ENCODE data around the gene HESX1.

Gene HESX1

GRCh38 chr3:57166660-57167059, 33.1 kb downstream of the HESX1 start:
- no peak for DNase-seq

GRCh38 chr3:57165641-57166040, 34.1 kb downstream of the HESX1 start:
- DNase-seq: no peak

DNA sequence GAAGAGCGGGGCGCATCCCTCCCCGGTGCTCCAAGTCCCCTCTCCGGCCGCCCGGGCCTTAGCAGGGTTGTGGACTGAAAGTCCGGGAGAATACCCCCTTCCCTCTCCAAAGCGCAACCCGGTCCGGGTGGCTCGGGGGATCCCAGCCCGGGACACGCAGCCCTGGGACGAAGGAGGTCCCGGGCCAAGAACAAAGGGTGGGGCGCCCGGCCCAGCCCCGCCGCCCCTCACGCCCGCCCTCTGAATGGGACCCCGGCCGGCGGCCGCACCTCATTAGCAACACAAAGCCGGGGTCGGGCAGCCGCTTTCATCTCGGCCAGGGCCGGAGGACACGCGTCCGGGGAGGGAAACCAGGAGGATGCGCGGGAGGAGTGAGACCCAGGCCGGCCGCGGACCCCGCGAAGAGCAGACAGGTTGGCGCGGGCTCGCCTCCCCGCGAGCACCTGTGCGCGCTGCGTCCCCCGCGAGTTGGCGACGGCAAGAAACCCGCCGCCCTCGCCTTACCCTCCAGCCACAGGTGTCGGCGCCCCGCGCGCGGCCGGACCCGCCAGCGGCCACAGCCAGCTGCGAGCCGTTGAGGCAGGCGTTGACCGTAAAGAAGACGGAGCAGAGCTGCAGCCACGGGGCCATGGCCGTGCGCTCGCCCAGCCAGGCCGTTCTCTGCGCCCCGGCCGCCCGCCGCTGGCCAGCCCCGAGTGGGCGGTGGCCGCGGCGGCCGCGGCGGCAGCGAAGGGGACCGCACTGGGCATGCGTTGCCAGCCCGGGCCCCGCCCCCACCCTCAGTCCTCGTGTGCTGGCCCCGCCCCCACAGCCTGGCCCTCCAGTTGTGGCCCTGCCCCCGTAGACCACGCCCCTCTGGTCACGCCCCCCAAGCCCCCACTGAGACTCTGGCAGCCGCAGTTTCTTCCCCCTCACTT, 34.9 kb downstream of the HESX1 start, which contains the start of gene IL17RD:
Gene IL17RD (minus strand): TSS at position 697 of the 917 bp plus-strand sequence. CDS start 67 bp downstream, at position 630.
- DNase-seq: peak in 2 of 4 experiments; percentile 14 to 23

DNA sequence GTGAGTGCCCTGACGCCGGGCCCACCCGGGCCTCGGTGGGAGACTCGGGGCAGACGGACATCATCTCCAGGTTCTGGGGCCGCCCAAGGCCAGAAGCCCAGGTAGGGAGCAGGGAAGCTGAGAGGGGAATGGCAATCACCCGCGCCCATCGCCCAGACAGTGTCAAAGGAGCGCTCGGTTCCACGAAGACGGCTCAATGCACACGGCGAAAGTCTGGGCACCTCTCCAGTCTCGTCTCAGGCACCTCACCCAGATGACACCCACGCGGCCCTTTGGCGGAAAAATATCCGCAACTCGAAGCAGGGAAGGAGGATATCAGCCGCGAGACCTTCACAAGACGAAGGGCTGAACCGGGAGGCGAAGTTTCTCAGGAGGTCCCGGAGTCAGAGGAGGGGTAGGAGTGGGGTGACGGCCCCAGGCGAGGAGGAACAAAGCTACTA, 35.5 kb downstream of the HESX1 start:
- peak in 1 of 4 experiments; percentile 3 for DNase-seq

- no peak for DNase-seq
These were observed 36.0 kb downstream of the HESX1 start for GRCh38 chr3:57163751-57164150.

DNA sequence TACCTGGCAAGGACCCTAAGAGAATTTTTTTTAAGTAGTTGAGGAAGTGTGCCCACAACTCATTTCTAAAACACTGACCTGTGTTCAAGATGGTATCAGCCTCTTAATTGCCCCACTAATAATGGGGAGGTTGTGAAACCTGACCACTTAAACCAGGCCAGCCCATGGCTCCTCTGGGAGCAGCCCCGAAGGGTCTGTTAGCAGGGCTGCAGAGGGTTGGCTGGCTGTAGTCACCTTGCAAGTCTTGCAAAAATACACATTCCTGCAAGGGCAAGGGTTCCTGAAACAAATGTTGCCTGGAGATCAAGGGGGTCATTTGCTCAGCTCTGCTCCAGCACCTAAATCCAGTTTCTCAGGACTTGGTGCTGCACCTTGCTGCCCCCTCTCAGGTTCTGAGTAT, 37.9 kb downstream of the HESX1 start:
- DNase-seq: no peak

DNA sequence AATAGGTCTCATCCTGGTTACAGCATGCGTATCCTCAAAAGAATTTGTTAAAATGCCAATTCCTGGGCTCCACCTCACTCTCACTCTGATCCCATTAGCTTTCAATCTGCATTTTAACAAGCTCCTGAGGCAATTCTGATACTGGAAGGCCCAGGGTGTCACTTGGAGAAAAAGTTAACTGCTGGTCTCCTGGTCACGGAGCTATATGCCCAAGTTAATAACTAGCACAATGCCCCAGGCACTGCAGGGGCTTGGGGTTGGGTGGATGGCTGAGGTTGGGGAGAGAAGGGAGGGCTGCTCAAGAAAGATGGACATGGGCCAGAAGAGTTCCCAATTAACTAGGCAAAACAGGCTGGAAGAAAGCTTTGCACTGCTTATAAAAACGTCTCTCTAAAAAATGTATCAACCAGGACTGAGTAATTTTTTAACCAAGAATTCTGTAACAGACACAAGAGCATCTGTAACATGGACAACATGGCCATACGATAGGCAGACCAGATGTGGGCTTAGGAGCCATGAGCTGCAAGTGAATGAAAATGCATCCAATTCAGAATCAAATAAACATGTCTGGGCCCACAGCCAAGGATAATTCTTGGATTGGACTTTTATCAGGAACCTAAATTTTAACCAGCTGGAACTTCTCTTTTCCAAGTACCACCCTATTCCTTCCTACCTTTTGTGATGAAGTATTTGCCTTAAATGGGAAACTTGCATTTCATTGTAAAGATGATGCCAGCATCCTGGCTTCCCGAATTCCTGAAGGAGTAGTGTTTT, 38.8 kb downstream of the HESX1 start:
- DNase-seq: no peak

DNA sequence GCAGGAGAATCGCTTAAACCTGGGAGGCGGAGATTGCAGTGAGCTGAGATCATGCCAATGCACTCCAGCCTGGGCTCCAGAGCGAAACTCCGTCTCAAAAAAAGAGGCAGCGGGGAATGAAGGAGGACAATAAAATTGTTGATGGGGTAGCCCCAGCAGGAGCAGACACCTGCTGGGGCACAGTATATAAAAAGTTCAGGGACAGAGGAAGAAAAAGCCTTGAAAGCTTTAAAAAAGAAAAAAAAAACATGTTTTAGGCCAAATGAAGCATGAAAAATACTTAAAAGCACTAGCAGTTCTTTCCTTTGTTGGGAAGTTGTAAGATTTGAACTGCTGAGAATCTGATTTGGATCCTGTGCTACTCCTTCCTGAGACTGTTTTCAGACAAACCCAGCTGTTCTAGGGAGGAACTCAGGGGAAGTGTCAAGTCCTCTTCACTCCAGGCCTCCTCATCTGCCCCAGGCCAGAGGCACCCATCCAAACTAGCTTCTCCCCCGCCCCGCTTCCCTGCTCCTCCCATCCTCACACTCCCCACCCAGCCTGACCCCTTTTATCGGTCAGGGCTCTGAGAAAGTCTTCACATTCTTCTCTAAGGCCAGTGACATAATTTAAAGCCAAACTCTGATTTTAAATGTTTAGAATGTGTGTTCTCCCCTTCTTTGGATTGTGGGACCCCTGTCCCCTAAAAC, 39.6 kb downstream of the HESX1 start:
- no peak for DNase-seq

DNA sequence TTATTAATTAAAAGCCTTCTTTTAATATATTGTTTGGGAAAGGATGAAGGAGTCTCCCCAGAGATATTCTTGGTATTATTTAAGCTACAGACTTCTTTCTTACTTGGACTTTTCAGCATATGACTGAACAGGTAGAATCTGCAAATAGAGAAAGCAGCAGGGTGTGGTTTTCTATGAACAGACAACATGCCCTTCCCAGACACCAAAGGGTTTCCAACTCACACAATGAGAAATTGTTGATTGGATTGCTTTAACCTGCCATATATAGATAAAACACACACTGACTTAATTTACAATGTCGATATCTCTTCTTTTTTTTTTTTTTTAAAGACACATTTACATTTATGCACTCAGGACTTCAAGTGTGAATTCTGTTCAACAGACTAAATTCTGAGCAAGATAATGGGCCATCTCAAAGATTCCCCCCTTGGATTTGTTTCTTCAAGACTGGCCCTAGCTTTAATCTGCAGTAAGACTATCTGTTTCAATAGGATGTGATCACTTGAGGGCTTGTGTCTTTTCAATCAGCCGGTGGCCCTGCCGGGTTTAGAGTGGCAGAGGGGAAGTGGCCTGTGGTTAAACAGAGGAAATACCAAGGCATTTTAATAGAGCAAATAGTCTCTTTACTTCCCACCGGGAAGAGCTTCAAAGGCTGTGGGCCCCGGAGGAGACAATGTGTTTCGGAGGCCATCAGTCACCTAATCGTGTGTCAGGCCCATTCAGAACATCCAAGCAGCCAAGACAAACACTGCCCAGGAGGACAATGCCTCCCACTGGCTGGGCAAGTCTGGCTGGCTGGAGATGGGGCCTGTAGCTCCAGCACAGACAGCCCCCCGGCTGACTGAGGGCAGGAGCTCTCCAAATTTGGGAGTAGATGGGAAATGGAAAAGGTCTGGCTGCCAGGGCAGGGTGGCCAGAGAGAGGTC, 40.7 kb downstream of the HESX1 start:
- no peak for DNase-seq

- no peak for DNase-seq
These were observed 41.5 kb downstream of the HESX1 start for GRCh38 chr3:57158325-57158724.

DNA sequence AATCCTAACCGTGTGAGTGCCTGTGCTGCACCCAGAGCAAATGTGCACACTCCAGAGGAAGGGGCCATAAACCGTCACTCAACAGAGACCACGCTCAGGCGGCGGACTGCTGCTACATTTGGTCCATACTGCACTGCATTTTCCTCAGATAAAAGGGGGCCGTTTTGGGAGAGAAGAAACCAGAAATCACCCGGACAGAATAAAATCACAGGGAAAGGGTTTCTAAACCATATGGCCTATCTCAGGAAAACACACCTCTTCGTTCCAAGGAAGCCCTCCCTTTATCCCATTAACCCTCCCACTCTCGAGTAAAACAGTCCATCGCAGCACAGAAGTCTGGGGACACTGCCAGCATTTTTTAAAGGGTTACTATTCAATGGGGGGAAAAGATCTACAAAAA, 42.2 kb downstream of the HESX1 start:
- DNase-seq: no peak

GRCh38 chr3:57155310-57155643, 44.5 kb downstream of the HESX1 start:
- DNase-seq: no peak

DNA sequence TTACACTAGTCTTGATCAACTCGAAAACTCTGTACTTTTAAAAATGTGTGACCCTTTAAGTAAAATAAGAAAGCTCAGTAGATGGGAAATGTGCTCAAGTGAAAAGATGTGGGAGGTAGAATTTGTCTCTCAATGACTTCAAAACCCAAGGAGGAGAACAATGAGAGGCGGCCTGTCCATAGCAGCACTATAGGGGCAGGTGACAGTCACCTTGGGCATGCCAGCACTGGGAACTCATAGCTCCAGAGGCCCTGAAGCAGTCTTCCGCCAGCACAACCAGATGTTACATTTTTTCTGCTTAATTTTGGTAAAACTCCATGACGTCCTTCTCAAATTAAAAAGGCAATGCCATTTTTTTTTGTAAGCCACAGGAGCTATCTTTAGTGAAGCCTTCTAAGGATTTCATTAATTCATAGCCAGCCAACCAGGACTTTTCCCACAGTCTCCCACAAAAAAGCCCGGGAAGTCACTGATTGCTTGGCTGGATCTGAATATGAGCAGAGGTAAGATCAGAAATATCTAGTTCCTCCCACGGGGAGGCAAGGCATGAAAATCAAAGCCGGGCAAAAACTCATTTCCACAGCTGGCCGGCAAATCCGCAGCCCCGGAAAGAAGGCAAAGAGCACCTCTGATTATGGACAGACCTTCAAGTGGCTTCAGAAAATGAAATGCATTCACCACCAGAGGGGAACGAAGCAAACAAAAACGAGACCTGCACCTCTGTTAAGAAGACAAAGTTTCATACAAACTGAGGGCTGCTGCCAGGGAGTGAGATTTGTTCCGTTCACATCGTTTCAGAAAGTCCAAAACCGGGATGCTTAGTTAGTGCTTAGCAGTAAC, 45.1 kb downstream of the HESX1 start:
- DNase-seq: no peak

DNA sequence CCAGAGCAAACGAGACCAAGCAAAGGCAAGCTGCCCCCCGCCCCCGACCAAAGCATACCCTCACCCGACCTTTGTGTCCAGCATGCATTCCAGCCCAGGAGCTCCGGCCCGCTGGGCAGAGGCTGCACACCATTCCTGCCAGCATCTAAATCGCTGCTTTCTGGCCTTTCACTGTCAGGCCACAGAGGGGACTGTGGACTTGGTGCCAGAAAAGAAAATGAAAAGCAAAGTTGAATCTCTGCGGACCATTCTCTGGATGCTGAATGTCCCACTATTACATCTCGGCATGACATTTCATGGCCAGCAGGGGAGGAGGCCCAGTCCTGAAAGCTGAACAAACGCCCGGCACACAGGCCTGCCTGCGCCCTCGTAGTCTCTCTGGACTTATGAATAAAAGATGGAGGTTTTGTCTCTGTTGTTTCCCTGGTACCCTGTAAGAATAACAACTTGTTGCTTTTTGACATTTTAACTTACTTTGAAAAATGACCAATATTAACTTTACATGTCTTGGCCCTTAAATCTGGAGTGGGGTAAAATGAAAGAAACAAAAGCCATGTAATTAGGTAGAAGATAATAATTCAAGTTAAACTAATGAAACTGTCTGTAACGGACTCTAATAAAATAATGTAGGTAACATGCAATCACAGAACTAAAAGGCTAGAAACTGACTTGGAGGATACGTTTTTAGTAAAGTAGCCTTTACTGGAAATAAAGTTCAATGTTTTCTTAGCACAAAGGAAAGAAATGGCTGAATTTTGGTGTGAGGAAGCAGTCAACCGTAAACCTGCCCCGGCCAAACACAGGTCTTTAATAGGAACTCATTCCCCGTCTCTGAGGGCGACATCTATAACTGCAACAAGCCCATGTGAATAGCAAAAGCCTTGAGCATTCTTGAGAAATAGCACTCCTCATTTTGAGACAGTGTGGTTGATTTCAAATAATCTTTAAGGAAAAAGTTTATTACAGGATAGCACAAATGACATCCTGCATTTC, 47.3 kb downstream of the HESX1 start:
- no peak for DNase-seq

DNA sequence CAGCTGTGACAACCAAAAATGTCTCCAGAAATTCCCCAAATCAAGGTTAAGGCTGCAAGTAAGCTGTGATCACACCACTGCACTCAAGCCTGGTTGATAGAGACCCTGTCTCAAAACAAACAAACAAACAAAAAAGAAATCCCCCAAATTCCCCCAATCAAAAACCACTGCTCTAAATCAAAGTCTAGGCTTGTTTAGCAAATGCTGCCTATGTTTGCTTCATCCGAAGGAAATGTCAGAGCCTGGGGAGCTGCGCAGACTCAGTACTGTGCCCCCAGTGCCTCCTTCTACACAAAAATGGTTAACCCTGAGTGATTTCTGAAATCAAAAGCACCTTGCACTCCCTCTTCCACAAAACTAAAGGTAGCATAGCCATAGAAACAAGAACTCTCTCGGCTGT, 48.0 kb downstream of the HESX1 start:
- no peak for DNase-seq

DNA sequence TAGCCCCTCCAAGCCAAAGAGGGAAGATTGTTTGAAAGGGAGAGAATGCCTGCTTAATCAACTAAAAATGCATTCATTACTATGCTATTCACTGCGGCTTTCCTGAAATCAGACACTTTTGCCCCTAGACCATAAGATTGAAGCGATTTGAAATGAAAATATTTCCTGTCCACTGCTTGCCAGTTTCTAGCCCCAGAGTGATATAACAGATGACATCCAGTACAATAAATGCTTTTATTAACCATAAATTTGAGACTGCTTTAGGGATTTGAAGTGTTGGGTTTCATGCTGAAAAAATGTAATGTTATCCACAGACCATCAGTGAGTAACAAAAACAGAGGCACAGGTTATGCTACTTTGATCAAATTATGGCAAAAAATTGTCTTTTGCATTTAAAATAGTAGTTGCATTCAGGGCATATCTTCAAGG, 48.7 kb downstream of the HESX1 start:
- DNase-seq: no peak

DNA sequence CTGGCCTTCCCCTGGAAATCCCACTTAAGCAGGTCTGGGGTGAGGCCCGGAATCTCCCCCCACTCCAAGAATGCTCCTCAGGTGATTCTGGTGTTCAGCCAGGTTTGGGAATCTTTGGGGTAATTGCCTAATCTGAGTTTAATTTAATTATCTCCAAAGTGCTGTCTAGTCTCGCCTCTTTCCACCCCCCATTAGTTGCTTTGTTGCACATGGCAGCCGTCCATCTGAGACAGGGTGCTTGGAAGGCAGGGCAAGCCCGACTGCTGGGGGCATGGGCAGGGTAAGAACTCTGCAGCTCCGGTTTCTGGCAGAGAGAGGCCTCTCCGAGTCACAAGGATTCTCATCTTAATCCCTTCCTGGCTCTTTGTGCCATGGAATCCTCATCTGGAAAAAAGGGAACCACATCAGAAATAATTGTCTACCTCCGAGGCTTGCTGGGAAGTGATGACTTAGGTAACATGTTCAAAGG, 49.6 kb downstream of the HESX1 start:
- no peak for DNase-seq

Measured in activated naive CD4-positive, alpha-beta T cell (primary cell).